ENCODE measurements around the gene IGFL2. TPM values are rescaled to one million over a fixed set of nuclear protein-coding genes. Genes with fewer than 3 reads are reported as not detected.
"Not testable (repeated sequence)": the region's sequence is repeated elsewhere in the genome, so short reads cannot be mapped to it uniquely, and the experiment has no call there.

The IGFL2 gene
- polyA plus RNA-seq, 3 donors, result not detected

- DNase-seq (ENCODE audit: low read depth in 3 of 3, low spot score in 2 of 3), result no peak
Measured at GRCh38 chr19:46141421-46141820, 6.6 kb upstream of the IGFL2 start.

GRCh38 chr19:46142294-46142693 lies 5.7 kb upstream of the IGFL2 start:
- no peak for DNase-seq (ENCODE audit: low read depth in 3 of 3, low spot score in 2 of 3)

- DNase-seq (ENCODE audit: low read depth in 3 of 3, low spot score in 2 of 3), result no peak
Measured at GRCh38 chr19:46144756-46145155, 3.3 kb upstream of the IGFL2 start.

GRCh38 chr19:46147166-46147740 lies 785 bp upstream of the IGFL2 start:
- DNase-seq (ENCODE audit: low read depth in 3 of 3, low spot score in 2 of 3), result no peak

- no peak for DNase-seq (ENCODE audit: low read depth in 3 of 3, low spot score in 2 of 3)
Measured at GRCh38 chr19:46150606-46151005, 2.6 kb downstream of the IGFL2 start.

GRCh38 chr19:46155237-46155636 lies 7.2 kb downstream of the IGFL2 start:
- DNase-seq (ENCODE audit: low read depth in 3 of 3, low spot score in 2 of 3), result no peak

GRCh38 chr19:46159418-46160232 lies 11.6 kb downstream of the IGFL2 start:
- no peak for DNase-seq (ENCODE audit: low read depth in 3 of 3, low spot score in 2 of 3)

GRCh38 chr19:46160233-46160775 lies 12.3 kb downstream of the IGFL2 start:
- DNase-seq (ENCODE audit: low read depth in 3 of 3, low spot score in 2 of 3), result no peak

- DNase-seq (ENCODE audit: low read depth in 3 of 3, low spot score in 2 of 3), result not testable (repeated sequence)
Measured at GRCh38 chr19:46161642-46162257, 13.7 kb downstream of the IGFL2 start.

- DNase-seq (ENCODE audit: low read depth in 3 of 3, low spot score in 2 of 3), result no peak
Measured at GRCh38 chr19:46162731-46163130, 14.7 kb downstream of the IGFL2 start.

GRCh38 chr19:46173886-46174480 lies 25.9 kb downstream of the IGFL2 start:
- DNase-seq (ENCODE audit: low read depth in 3 of 3, low spot score in 2 of 3), result no peak

- DNase-seq (ENCODE audit: low read depth in 3 of 3, low spot score in 2 of 3), result no peak
Measured at GRCh38 chr19:46176116-46176860, 28.2 kb downstream of the IGFL2 start.

- DNase-seq (ENCODE audit: low read depth in 3 of 3, low spot score in 2 of 3), result no peak
Measured at GRCh38 chr19:46179076-46179759, 31.2 kb downstream of the IGFL2 start.

- DNase-seq (ENCODE audit: low read depth in 3 of 3, low spot score in 2 of 3), result no peak
Measured at GRCh38 chr19:46180701-46181387, 32.8 kb downstream of the IGFL2 start.

GRCh38 chr19:46181388-46181779 lies 33.3 kb downstream of the IGFL2 start:
- no peak for DNase-seq (ENCODE audit: low read depth in 3 of 3, low spot score in 2 of 3)

GRCh38 chr19:46182476-46182875 lies 34.4 kb downstream of the IGFL2 start:
- no peak for DNase-seq (ENCODE audit: low read depth in 3 of 3, low spot score in 2 of 3)

GRCh38 chr19:46184775-46185710 lies 37.0 kb downstream of the IGFL2 start:
- DNase-seq (ENCODE audit: low read depth in 3 of 3, low spot score in 2 of 3), result not testable (repeated sequence)

GRCh38 chr19:46186101-46186716 lies 38.2 kb downstream of the IGFL2 start:
- no peak for DNase-seq (ENCODE audit: low read depth in 3 of 3, low spot score in 2 of 3)
